Measurements from ENCODE around the gene BIN2. TPM values are rescaled to one million over a fixed set of nuclear protein-coding genes. Genes with fewer than 3 reads are reported as not detected.

Gene BIN2
- total RNA-seq, 1 experiment from 2014 or later: not detected

DNA sequence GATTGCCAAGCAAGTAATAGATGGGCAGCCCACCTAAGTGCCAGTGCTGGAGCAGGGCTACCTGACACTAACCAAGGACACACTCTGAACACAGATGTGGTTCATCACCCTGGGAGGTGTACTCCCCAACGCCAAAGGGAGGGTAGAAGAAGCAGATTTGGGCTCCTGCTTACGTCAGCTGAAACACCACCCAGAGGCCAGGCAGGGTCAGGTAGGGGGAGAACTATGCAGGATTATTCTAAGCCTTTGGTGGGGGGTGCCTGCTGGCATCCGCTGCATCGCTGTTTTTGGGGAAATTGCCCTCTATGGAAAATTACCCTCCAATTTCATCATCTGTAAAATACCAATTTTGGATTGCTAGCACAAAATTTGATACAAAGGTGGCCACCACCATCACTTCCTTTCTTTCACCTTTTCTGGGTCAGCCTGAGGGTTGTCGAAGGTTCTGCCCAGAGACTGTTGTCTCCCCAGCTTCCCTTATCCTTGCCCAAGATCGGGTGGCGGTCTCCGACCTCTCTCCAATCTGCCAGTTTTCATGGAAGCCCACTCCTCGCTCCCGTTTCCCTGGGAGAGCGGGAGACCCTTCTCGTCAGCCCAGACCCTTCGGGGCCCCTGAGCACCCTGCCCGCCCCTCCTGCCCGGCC, 535 bp downstream of the BIN2 start:
- CTCF ChIA-PET: interaction anchor here (0.6 kb wide), 1 partner anchor 558 kb away, joined by 3 read pairs; no protein-coding TSS in a partner anchor
- H3K27ac ChIP-seq: no peak overlapping the region
- no peaks in the 10 kb centered on the region for H3K9me3 ChIP-seq (ENCODE audit: insufficient read depth, low read depth)
- peaks cover 57% of the 10 kb centered on the region for H3F3A ChIP-seq (ENCODE audit: insufficient read depth, low read depth)
- no peaks in the 10 kb centered on the region for H3K9me2 ChIP-seq (ENCODE audit: insufficient read depth)
- intact Hi-C loops (cut with micrococcal nuclease; ENCODE audit: unreplicated experiment): no loop called here
- DNase-seq: no peak
- no peak overlapping the region for H3K4me2 ChIP-seq
- POLR2A ChIA-PET (ENCODE audit: unreplicated experiment): no interaction called here
- no peaks in the 10 kb centered on the region for H4K20me1 ChIP-seq (ENCODE audit: insufficient read depth)
- H3K27me3 ChIP-seq (ENCODE audit: insufficient read depth, low read depth): no peaks in the 10 kb centered on the region
- H2AFZ ChIP-seq: no peak overlapping the region
- H3K36me3 ChIP-seq (ENCODE audit: low read depth): no peaks in the 10 kb centered on the region
- no peaks in the 10 kb centered on the region for H3K79me2 ChIP-seq (ENCODE audit: low read depth)
- no TSS peak for BruUV-seq (replicated peaks)
- peaks cover 86% of the 10 kb centered on the region for H3K4me1 ChIP-seq (replicated peaks; ENCODE audit: insufficient read depth)
- no peak overlapping the region for H3K4me3 ChIP-seq
- TF ChIP-seq EZH2 (IDR thresholded peaks at IDR 0.05; ENCODE audit: low read depth): no peak
- TF ChIP-seq, protein P1, sequence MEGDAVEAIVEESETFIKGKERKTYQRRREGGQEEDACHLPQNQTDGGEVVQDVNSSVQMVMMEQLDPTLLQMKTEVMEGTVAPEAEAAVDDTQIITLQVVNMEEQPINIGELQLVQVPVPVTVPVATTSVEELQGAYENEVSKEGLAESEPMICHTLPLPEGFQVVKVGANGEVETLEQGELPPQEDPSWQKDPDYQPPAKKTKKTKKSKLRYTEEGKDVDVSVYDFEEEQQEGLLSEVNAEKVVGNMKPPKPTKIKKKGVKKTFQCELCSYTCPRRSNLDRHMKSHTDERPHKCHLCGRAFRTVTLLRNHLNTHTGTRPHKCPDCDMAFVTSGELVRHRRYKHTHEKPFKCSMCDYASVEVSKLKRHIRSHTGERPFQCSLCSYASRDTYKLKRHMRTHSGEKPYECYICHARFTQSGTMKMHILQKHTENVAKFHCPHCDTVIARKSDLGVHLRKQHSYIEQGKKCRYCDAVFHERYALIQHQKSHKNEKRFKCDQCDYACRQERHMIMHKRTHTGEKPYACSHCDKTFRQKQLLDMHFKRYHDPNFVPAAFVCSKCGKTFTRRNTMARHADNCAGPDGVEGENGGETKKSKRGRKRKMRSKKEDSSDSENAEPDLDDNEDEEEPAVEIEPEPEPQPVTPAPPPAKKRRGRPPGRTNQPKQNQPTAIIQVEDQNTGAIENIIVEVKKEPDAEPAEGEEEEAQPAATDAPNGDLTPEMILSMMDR (conservative IDR thresholded peaks at IDR 0.05): no peak

DNA sequence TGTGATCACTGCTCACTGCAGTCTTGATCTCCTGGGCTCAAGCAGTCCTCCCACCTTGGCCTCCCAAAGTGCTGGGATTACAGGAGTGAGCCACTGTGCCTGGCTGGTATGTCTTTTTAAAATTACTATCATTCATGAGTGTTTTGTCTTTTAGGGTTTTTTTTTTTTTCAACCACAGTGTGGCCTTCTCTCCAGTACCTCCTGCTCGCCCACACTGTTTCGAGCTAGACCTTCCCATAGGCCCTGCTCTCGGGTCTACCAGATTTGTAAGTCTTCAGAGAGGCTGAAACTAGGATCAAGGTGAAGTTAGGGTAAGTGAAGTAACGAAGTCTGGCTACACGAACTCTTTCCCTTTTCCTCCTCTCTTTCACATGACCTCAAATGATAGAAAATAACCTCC, 1.5 kb downstream of the BIN2 start:
- Histone ChIP-seq H3K36me3 (ENCODE audit: low read depth) (no peaks in the 10 kb centered on the region), H3K27ac (no peak overlapping the region), H3K4me2 (no peak overlapping the region; the same call in 1 of the 2 replicates), H3F3A (ENCODE audit: insufficient read depth, low read depth) (peaks cover 48% of the 10 kb centered on the region), H3K4me3 (no peak overlapping the region), H3K27me3 (ENCODE audit: insufficient read depth, low read depth) (no peaks in the 10 kb centered on the region), H3K79me2 (ENCODE audit: low read depth) (no peaks in the 10 kb centered on the region), H3K9me2 (ENCODE audit: insufficient read depth) (no peaks in the 10 kb centered on the region), H2AFZ (no peak overlapping the region), H3K9me3 (ENCODE audit: insufficient read depth, low read depth) (no peaks in the 10 kb centered on the region), H4K20me1 (ENCODE audit: insufficient read depth) (no peaks in the 10 kb centered on the region), H3K4me1 (replicated peaks; ENCODE audit: insufficient read depth) (peaks cover 87% of the 10 kb centered on the region)
- no peak for DNase-seq
- TF ChIP-seq EZH2 (IDR thresholded peaks at IDR 0.05; ENCODE audit: low read depth): no peak
- TF ChIP-seq, protein P1 (conservative IDR thresholded peaks at IDR 0.05): no peak
- intact Hi-C loops (cut with micrococcal nuclease; ENCODE audit: unreplicated experiment): no loop called here
- no TSS peak for BruUV-seq (replicated peaks)
- CTCF ChIA-PET: interaction anchor here (0.6 kb wide), 1 partner anchor 557 kb away, joined by 3 read pairs; no protein-coding TSS in a partner anchor
- POLR2A ChIA-PET (ENCODE audit: unreplicated experiment): no interaction called here

DNA sequence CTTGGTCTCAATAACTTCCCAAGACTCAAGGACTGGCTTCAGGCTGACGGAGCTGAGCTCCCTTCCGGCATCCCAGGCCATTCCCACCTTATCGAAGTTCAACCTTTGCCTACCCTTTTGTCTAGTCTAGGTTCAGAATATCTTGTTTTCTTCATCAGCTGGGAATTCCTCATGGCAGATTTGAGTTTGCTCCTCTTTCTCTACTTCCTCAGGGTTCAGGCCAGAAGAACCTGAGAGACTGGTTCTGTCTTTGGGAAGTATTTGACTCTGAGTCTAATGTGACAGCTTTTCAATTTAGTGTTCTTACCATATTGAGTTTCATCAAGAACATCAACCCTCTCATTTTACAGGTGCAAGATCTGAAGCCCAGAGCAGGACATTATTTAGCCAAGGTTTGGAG, 2.1 kb downstream of the BIN2 start:
- Histone ChIP-seq H3K4me1 (replicated peaks; ENCODE audit: insufficient read depth) (peaks cover 81% of the 10 kb centered on the region), H3F3A (ENCODE audit: insufficient read depth, low read depth) (peaks cover 42% of the 10 kb centered on the region), H3K79me2 (ENCODE audit: low read depth) (no peaks in the 10 kb centered on the region), H4K20me1 (ENCODE audit: insufficient read depth) (no peaks in the 10 kb centered on the region), H3K4me2 (peak overlapping the region; percentile 56), H3K36me3 (ENCODE audit: low read depth) (no peaks in the 10 kb centered on the region), H3K27ac (peak overlapping the region; percentile 28; the same call in 1 of the 2 replicates), H3K4me3 (no peak overlapping the region), H2AFZ (no peak overlapping the region), H3K27me3 (ENCODE audit: insufficient read depth, low read depth) (no peaks in the 10 kb centered on the region), H3K9me2 (ENCODE audit: insufficient read depth) (no peaks in the 10 kb centered on the region), H3K9me3 (ENCODE audit: insufficient read depth, low read depth) (no peaks in the 10 kb centered on the region)
- CTCF ChIA-PET: no interaction called here
- DNase-seq: peak; percentile 18 to 79
- intact Hi-C loops (cut with micrococcal nuclease; ENCODE audit: unreplicated experiment): no loop called here
- POLR2A ChIA-PET (ENCODE audit: unreplicated experiment): interaction anchor here (0.5 kb wide), 1 partner anchor 680 kb away, joined by 7 read pairs; no protein-coding TSS in a partner anchor
- no peak for TF ChIP-seq EZH2 (IDR thresholded peaks at IDR 0.05; ENCODE audit: low read depth)
- TF ChIP-seq, protein P1 (conservative IDR thresholded peaks at IDR 0.05): no peak
- no TSS peak for BruUV-seq (replicated peaks)

Measured in PC-9 (cell line).